GM23338 (cell line): ENCODE measurements around the gene ULBP3. TPM values are rescaled to one million over a fixed set of nuclear protein-coding genes. Genes with fewer than 3 reads are reported as not detected.

Source experiments
- ATAC-seq: fragments of 200-7000 bp; cut with Tn5 transposase; 3 replicates; pipeline ENCODE4 v1.9.1; 2020
- DNase-seq: peaks from one replicate; pipeline ENCODE4 v3.0.0-alpha.2; 2015; ENCODE audit warnings: low spot score
- H2AFZ ChIP-seq: fragments of 200-600 bp; sonication (generic); 2 replicates; pipeline ENCODE4 v1.8.0; 2016; ENCODE audit warnings: antibody characterized with exemption, mild to moderate bottlenecking, moderate library complexity
- H3F3A ChIP-seq: fragments of 200-600 bp; sonication (generic); replicated peaks from 2 replicates; pipeline ENCODE4 v1.8.0; 2017; ENCODE audit warnings: antibody characterized with exemption, mixed run types, low read depth
- H3K27ac ChIP-seq: fragments of 200-600 bp; sonication (generic); 2 replicates; pipeline ENCODE4 v1.6.1; 2016; ENCODE audit warnings: low read depth
- H3K27me3 ChIP-seq: fragments of 200-600 bp; sonication (generic); 2 replicates; pipeline ENCODE4 v1.8.0; 2016; ENCODE audit warnings: mild to moderate bottlenecking, mixed run types, moderate library complexity; ENCODE audit not compliant: insufficient read depth
- H3K36me3 ChIP-seq: fragments of 200-600 bp; sonication (generic); 2 replicates; pipeline ENCODE4 v1.8.0; 2016; ENCODE audit warnings: mild to moderate bottlenecking; ENCODE audit not compliant: insufficient read depth
- H3K4me1 ChIP-seq: fragments of 200-600 bp; sonication (generic); 2 replicates; pipeline ENCODE4 v1.8.0; 2016; ENCODE audit warnings: mild to moderate bottlenecking, moderate library complexity; ENCODE audit not compliant: insufficient read depth
- H3K4me2 ChIP-seq: fragments of 200-600 bp; sonication (generic); 2 replicates; pipeline ENCODE4 v1.7.1; 2017; ENCODE audit warnings: mixed run types
- H3K4me3 ChIP-seq: fragments of 200-600 bp; sonication (generic); 2 replicates; pipeline ENCODE4 v1.6.1; 2016; ENCODE audit warnings: mixed run types
- H3K79me2 ChIP-seq: fragments of 200-600 bp; sonication (generic); replicated peaks from 2 replicates; pipeline ENCODE4 v1.8.0; 2017; ENCODE audit warnings: mild to moderate bottlenecking; ENCODE audit not compliant: insufficient read depth
- H3K9me2 ChIP-seq: fragments of 200-600 bp; sonication (generic); 2 replicates; pipeline ENCODE4 v1.8.0; 2017; ENCODE audit not compliant: insufficient read depth
- H4K20me1 ChIP-seq: fragments of 200-600 bp; sonication (generic); replicated peaks from 2 replicates; pipeline ENCODE4 v1.8.0; 2017; ENCODE audit warnings: mild to moderate bottlenecking; ENCODE audit not compliant: insufficient read depth
- H3K27ac Mint-ChIP-seq: 2 replicates; pipeline ENCODE4 v1.8.0; 2020; ENCODE audit warnings: inconsistent platforms, mild to moderate bottlenecking, moderate library complexity, mixed read lengths
- H3K27me3 Mint-ChIP-seq: 3 replicates; pipeline ENCODE4 v1.8.0; 2022; ENCODE audit warnings: low read depth, mild to moderate bottlenecking, moderate library complexity, mixed read lengths, inconsistent platforms; ENCODE audit not compliant: insufficient read depth, poor library complexity
- H3K36me3 Mint-ChIP-seq: 3 replicates; pipeline ENCODE4 v1.8.0; 2021; ENCODE audit warnings: low read depth, mild to moderate bottlenecking, inconsistent platforms, moderate library complexity, mixed read lengths
- H3K4me1 Mint-ChIP-seq: 3 replicates; pipeline ENCODE4 v1.8.0; 2020; ENCODE audit warnings: mild to moderate bottlenecking, inconsistent platforms, mixed read lengths
- H3K4me3 Mint-ChIP-seq: 3 replicates; pipeline ENCODE4 v1.8.0; 2021; ENCODE audit warnings: moderate library complexity, mild to moderate bottlenecking, inconsistent platforms, mixed read lengths
- H3K9me3 Mint-ChIP-seq: 3 replicates; pipeline ENCODE4 v1.8.0; 2020; ENCODE audit warnings: moderate library complexity, mild to moderate bottlenecking, inconsistent platforms, mixed read lengths
- CREB1 ChIP-seq: fragments of 250-450 bp; sonication (Bioruptor Pico); IDR thresholded peaks from 2 replicates; pipeline ENCODE4 v1.5.0; 2020; ENCODE audit warnings: low read depth, mild to moderate bottlenecking, moderate library complexity
- EZH2 ChIP-seq: fragments of 200-600 bp; sonication (generic); IDR thresholded peaks from one replicate; pipeline ENCODE4 v1.8.0; 2017; ENCODE audit warnings: antibody characterized with exemption, mild to moderate bottlenecking, low read depth; ENCODE audit not compliant: unreplicated experiment
- EZH2phosphoT487 ChIP-seq: fragments of 200-600 bp; sonication (generic); IDR thresholded peaks from one replicate; pipeline ENCODE4 v1.8.1; 2018; ENCODE audit warnings: antibody characterized with exemption; ENCODE audit not compliant: unreplicated experiment
- JUNB ChIP-seq: IDR thresholded peaks from one replicate; pipeline ENCODE4 v1.6.1; 2016; ENCODE audit warnings: antibody characterized with exemption; ENCODE audit not compliant: unreplicated experiment
- NANOG ChIP-seq: IDR thresholded peaks from 2 replicates; pipeline ENCODE4 v1.6.1; 2016; ENCODE audit warnings: antibody characterized with exemption, borderline replicate concordance
- POLR2AphosphoS5 ChIP-seq: IDR thresholded peaks from 2 replicates; pipeline ENCODE4 v1.6.1; 2016; ENCODE audit warnings: antibody characterized with exemption, low read depth
- STAT1 ChIP-seq: IDR thresholded peaks from one replicate; pipeline ENCODE4 v1.6.1; 2016; ENCODE audit warnings: antibody characterized with exemption; ENCODE audit not compliant: unreplicated experiment
- ZNF114 ChIP-seq: fragments of 250-450 bp; sonication (Bioruptor Pico); IDR thresholded peaks from 2 replicates; pipeline ENCODE4 v1.5.0; 2020; ENCODE audit warnings: mild to moderate bottlenecking, moderate library complexity
- ZNF331 ChIP-seq: fragments of 250-450 bp; sonication (Bioruptor Pico); IDR thresholded peaks from 2 replicates; pipeline ENCODE4 v1.5.0; 2020; ENCODE audit warnings: low read depth, mild to moderate bottlenecking, moderate library complexity
- polyA plus RNA-seq: library from polyadenylated mRNA; unstranded; fragments of >200 nt; fragmentation: Nextera tagmentation; extraction: Ambion mirVana; gene quantifications from 2 replicates; pipeline ENCODE4 v1.2.1, GENCODE V29; 2016
- total RNA-seq: library from RNA; depleted of rRNA; stranded (reverse); fragments of >200 nt; shearing (Covaris generic); gene quantifications from 2 replicates; pipeline ENCODE4 v1.2.3, GENCODE V29; 2014
- TF ChIP-seq, protein P1 (sequence below), 2 experiments: fragments of 200-600 bp in 1 of 2; sonication (generic) in 1 of 2; conservative IDR thresholded peaks; 2 replicates each; pipeline versions ENCODE4 v1.5.1 to v1.6.1; 2016 to 2017; ENCODE audit warnings: antibody characterized with exemption in 2 of 2, low read depth in 2 of 2, mild to moderate bottlenecking in 2 of 2, moderate library complexity in 1 of 2
- TF ChIP-seq, protein P2 (sequence below): IDR thresholded peaks from one replicate; pipeline ENCODE4 v1.6.1; 2018; ENCODE audit warnings: antibody characterized with exemption; ENCODE audit not compliant: unreplicated experiment
- TF ChIP-seq, protein P3 (sequence below): IDR thresholded peaks from 2 replicates; pipeline ENCODE4 v1.6.1; 2016; ENCODE audit warnings: antibody characterized with exemption

ULBP3 gene
- total and polyA plus RNA-seq, 2 experiments from 2014 or later, result 0.60 to 4.2 TPM

DNA sequence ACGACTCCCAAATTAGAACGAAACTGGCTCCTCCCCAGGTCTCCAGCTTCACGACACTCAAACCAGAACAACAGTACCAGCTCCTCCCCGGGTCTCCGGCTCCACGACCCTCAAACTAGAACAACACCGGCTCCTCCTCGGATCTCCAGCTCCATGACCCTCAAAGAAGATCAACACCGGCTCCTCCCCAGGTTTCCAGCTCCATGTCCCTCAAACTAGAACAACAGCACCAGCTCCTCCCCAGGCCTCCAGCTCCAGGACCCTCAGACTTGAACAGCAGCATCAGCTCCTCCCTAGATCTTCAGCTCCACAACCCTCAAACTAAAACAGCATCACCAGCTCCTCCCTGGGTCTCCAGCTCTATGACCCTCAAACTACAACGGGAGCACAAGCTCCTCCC lies 13.8 kb downstream of the ULBP3 start:
- Histone ChIP-seq H3K36me3 (no peaks in the 10 kb centered on the region), H4K20me1 (no peaks in the 10 kb centered on the region), H3K79me2 (no peaks in the 10 kb centered on the region), H3K4me1 (no peaks in the 10 kb centered on the region), H3K27me3 (no peaks in the 10 kb centered on the region), H3K27ac (no peak overlapping the region), H3F3A (no peaks in the 10 kb centered on the region), H3K4me2 (no peak overlapping the region), H3K9me2 (0 out of 2 replicates have a peak, but pooled peaks cover 5% of the 10 kb centered on the region), H2AFZ (no peak overlapping the region), H3K4me3 (no peak overlapping the region)
- Mint-ChIP-seq H3K27me3 (peaks cover 28% of the 10 kb centered on the region), H3K27ac (no peak overlapping the region), H3K9me3 (peaks cover 33% of the 10 kb centered on the region), H3K36me3 (peaks cover 15% of the 10 kb centered on the region), H3K4me3 (no peak overlapping the region), H3K4me1 (no peaks in the 10 kb centered on the region; the same call in 2 of the 3 replicates)
- DNase-seq (no peak), ATAC-seq (no peak)
- TF ChIP-seq NANOG (no peak), EZH2phosphoT487 (no peak)

DNA sequence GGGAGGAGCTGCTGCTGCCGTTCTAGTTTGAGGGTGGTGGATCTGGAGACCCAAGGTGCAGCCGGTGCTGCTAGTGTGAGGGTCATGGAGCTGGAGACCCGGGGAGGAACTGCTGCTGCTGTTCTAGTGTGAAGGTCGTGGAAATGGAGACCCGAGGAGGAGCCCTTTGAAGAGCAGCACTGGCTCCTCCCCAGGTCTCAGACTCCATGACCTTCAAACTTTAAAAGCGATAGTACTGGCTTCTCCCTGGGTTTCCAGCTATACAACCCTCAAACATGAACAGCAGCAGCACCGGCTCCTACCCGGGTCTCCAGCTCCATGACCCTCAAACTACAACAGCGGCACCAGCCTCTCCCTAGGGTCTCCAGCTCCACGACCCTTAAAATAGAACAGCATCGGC lies 15.5 kb downstream of the ULBP3 start:
- Histone ChIP-seq H3K4me3 (no peak overlapping the region), H3K4me2 (no peak overlapping the region), H3K27ac (no peak overlapping the region), H3K27me3 (no peaks in the 10 kb centered on the region), H2AFZ (no peak overlapping the region), H3K79me2 (no peaks in the 10 kb centered on the region), H3K9me2 (0 out of 2 replicates have a peak, but pooled peaks cover 5% of the 10 kb centered on the region), H3K4me1 (no peaks in the 10 kb centered on the region), H3K36me3 (no peaks in the 10 kb centered on the region), H4K20me1 (no peaks in the 10 kb centered on the region), H3F3A (no peaks in the 10 kb centered on the region)
- no peak for ATAC-seq
- DNase-seq, result no peak
- H3K4me1 Mint-ChIP-seq, result no peaks in the 10 kb centered on the region; the same call in 2 of the 3 replicates
- H3K9me3 Mint-ChIP-seq, result peaks cover 33% of the 10 kb centered on the region
- H3K27ac Mint-ChIP-seq, result no peak overlapping the region
- H3K4me3 Mint-ChIP-seq, result no peak overlapping the region
- peaks cover 15% of the 10 kb centered on the region for H3K36me3 Mint-ChIP-seq
- peaks cover 28% of the 10 kb centered on the region for H3K27me3 Mint-ChIP-seq
- TF ChIP-seq EZH2phosphoT487, result no peak
- TF ChIP-seq POLR2AphosphoS5, result no peak
- TF ChIP-seq EZH2, result no peak
- TF ChIP-seq, protein P1, sequence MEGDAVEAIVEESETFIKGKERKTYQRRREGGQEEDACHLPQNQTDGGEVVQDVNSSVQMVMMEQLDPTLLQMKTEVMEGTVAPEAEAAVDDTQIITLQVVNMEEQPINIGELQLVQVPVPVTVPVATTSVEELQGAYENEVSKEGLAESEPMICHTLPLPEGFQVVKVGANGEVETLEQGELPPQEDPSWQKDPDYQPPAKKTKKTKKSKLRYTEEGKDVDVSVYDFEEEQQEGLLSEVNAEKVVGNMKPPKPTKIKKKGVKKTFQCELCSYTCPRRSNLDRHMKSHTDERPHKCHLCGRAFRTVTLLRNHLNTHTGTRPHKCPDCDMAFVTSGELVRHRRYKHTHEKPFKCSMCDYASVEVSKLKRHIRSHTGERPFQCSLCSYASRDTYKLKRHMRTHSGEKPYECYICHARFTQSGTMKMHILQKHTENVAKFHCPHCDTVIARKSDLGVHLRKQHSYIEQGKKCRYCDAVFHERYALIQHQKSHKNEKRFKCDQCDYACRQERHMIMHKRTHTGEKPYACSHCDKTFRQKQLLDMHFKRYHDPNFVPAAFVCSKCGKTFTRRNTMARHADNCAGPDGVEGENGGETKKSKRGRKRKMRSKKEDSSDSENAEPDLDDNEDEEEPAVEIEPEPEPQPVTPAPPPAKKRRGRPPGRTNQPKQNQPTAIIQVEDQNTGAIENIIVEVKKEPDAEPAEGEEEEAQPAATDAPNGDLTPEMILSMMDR (conservative IDR thresholded peaks at IDR 0.05; ENCODE audit: low read depth in 2 of 2), result no peak
- TF ChIP-seq, protein P2, sequence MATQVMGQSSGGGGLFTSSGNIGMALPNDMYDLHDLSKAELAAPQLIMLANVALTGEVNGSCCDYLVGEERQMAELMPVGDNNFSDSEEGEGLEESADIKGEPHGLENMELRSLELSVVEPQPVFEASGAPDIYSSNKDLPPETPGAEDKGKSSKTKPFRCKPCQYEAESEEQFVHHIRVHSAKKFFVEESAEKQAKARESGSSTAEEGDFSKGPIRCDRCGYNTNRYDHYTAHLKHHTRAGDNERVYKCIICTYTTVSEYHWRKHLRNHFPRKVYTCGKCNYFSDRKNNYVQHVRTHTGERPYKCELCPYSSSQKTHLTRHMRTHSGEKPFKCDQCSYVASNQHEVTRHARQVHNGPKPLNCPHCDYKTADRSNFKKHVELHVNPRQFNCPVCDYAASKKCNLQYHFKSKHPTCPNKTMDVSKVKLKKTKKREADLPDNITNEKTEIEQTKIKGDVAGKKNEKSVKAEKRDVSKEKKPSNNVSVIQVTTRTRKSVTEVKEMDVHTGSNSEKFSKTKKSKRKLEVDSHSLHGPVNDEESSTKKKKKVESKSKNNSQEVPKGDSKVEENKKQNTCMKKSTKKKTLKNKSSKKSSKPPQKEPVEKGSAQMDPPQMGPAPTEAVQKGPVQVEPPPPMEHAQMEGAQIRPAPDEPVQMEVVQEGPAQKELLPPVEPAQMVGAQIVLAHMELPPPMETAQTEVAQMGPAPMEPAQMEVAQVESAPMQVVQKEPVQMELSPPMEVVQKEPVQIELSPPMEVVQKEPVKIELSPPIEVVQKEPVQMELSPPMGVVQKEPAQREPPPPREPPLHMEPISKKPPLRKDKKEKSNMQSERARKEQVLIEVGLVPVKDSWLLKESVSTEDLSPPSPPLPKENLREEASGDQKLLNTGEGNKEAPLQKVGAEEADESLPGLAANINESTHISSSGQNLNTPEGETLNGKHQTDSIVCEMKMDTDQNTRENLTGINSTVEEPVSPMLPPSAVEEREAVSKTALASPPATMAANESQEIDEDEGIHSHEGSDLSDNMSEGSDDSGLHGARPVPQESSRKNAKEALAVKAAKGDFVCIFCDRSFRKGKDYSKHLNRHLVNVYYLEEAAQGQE, result no peak
- TF ChIP-seq NANOG, result no peak
- TF ChIP-seq JUNB, result no peak
- no peak for TF ChIP-seq ZNF331 (CRISPR knock-in tag)
- TF ChIP-seq, protein P3, sequence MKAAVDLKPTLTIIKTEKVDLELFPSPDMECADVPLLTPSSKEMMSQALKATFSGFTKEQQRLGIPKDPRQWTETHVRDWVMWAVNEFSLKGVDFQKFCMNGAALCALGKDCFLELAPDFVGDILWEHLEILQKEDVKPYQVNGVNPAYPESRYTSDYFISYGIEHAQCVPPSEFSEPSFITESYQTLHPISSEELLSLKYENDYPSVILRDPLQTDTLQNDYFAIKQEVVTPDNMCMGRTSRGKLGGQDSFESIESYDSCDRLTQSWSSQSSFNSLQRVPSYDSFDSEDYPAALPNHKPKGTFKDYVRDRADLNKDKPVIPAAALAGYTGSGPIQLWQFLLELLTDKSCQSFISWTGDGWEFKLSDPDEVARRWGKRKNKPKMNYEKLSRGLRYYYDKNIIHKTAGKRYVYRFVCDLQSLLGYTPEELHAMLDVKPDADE, result no peak
- TF ChIP-seq ZNF114 (CRISPR knock-in tag), result no peak
- no peak for TF ChIP-seq STAT1
- no peak for TF ChIP-seq CREB1 (CRISPR knock-in tag)
